ENCODE data around the gene MACROD1. TPM values are rescaled to one million over a fixed set of nuclear protein-coding genes. Genes with fewer than 3 reads are reported as not detected.

The MACROD1 gene
- total and polyA plus RNA-seq, 9 donors: 21.1 to 50.2 (median 32.2) TPM

DNA sequence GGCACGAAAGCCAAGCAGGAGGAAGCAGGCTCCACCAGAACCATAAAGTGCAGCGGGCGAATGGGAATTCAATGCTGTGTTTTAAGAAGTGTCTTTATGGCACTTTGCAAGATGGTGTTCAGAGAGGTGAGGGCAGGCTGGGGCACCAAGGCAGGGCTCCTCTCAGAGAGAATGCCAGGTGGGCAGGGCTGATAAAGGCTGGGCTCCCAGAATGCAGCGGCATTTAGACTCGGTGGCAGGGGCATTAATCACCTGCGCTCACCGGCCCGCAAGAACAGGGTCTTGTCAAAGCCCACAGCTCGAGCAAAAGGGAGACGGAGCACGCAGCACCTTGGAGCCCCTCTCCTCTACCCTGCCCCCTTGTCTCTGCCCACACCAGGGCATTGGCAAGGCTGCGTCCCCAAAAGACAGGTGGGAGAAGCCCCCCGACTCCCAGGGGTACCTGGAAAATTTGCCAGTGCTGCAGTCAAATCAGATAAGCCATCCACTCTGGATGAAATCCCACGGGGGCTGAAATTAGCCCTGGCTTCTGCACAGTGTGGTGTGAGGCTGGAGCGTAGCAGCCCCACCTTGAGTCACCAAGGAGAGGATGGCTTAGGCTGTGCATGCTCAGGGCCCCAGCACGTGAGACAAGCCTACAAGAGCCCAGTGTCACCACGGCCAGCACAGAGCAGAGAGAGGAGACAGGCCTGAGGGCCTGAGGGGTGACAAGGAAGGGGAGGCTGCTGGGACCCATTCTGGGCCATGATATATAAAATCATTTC lies 8.1 kb downstream of the MACROD1 start:
- TF ChIP-seq, protein P1, sequence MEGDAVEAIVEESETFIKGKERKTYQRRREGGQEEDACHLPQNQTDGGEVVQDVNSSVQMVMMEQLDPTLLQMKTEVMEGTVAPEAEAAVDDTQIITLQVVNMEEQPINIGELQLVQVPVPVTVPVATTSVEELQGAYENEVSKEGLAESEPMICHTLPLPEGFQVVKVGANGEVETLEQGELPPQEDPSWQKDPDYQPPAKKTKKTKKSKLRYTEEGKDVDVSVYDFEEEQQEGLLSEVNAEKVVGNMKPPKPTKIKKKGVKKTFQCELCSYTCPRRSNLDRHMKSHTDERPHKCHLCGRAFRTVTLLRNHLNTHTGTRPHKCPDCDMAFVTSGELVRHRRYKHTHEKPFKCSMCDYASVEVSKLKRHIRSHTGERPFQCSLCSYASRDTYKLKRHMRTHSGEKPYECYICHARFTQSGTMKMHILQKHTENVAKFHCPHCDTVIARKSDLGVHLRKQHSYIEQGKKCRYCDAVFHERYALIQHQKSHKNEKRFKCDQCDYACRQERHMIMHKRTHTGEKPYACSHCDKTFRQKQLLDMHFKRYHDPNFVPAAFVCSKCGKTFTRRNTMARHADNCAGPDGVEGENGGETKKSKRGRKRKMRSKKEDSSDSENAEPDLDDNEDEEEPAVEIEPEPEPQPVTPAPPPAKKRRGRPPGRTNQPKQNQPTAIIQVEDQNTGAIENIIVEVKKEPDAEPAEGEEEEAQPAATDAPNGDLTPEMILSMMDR (IDR thresholded peaks at IDR 0.05): no peak
- TF ChIP-seq EP300 (IDR thresholded peaks at IDR 0.05) (no peak), POLR2A (IDR thresholded peaks at IDR 0.05) (no peak)
- H3K4me3 ChIP-seq: no peak overlapping the region
- H3K9me3 ChIP-seq: no peaks in the 10 kb centered on the region
- DNase-seq: no peak
- H3K27me3 ChIP-seq: no peaks in the 10 kb centered on the region
- no peak overlapping the region for H3K27ac ChIP-seq
- 83 to 86% (median 84%) methylated on average over 16 to 17 of the region's 17 CpGs for WGBS, 3 donors
- H3K4me1 ChIP-seq (ENCODE audit: insufficient read depth): peaks cover 11% of the 10 kb centered on the region
- no peaks in the 10 kb centered on the region for H3K36me3 ChIP-seq
- intact Hi-C loops (cut with DNase I): loop anchor here in 2 of 4 donors (10.0 kb wide), 1 partner anchor 323 kb away; the partner anchor contains the start of gene MARK2 (in 2 of the 2)

DNA sequence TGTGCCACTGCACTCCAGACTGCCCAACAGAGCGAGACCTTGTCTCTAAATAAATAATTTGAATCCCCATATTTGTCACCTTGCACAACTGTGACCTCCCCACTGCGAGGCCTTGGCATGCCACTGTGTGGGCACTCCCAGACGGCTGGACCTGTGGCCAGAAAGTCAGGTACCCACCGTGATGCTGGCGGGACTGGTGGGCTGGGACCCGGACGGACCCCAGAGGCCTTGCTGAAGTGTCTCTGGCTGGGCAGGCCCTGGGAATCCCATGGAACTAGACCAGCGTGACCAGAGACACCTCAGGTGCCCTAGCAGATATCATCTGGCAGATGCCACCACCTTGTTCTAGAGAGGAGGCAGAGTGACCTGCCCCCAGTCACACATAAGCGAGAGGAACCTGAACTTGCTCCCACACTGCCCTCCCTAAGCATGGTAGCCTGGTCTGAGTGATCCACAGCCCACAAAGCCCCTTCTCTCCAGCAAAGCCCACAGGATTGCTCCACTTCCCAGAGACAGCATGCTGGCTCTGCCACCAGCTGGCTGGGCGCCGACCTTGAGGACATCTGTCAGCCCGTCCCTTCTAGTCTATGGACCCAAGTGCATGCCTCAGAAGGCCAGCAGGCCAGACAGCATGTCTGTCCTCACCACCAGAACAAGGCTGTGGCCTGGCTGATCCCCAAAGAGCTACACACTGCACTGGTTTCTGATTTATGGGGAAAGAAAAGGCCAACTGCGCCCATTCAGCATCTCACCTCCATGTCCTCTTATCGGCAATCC lies 9.5 kb downstream of the MACROD1 start:
- peaks cover 11% of the 10 kb centered on the region for H3K4me1 ChIP-seq (ENCODE audit: insufficient read depth)
- WGBS, 3 donors: 88 to 93% (median 88%) methylated on average over 14 of the region's 14 CpGs
- no peak overlapping the region for H3K27ac ChIP-seq
- H3K36me3 ChIP-seq: no peaks in the 10 kb centered on the region
- no peaks in the 10 kb centered on the region for H3K9me3 ChIP-seq
- no peak for TF ChIP-seq POLR2A (IDR thresholded peaks at IDR 0.05)
- no peak for TF ChIP-seq EP300 (IDR thresholded peaks at IDR 0.05)
- TF ChIP-seq, protein P1 (IDR thresholded peaks at IDR 0.05): no peak
- no peak overlapping the region for H3K4me3 ChIP-seq
- intact Hi-C loops (cut with DNase I): loop anchor here in 2 of 4 donors (10.0 kb wide), 1 partner anchor 322 kb away; the partner anchor contains the start of gene MARK2 (in 2 of the 2)
- no peak for DNase-seq
- H3K27me3 ChIP-seq: no peaks in the 10 kb centered on the region

DNA sequence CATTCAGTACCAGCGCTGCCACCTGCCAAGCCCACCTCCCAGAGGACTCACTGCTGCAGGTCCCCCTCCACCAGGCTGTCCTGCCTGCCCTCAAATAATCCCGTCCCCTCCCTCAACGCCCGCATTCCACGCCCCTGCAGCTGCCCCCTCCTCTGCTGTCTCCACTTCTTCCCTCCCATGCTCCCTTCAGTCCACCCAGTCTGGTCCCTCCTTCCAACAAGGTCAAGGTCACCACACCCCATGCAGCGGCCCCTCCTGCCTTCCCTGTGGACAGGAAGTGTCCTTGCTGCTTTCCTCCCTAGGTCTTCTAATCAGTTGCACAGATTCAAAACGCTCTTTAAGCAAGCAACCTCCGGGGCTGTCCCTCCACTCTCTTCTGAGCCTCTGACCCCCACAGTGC lies 12.1 kb downstream of the MACROD1 start:
- H3K27ac ChIP-seq: no peak overlapping the region
- no peaks in the 10 kb centered on the region for H3K36me3 ChIP-seq
- no peaks in the 10 kb centered on the region for H3K27me3 ChIP-seq
- no peaks in the 10 kb centered on the region for H3K9me3 ChIP-seq
- peaks cover 12% of the 10 kb centered on the region for H3K4me1 ChIP-seq (ENCODE audit: insufficient read depth)
- DNase-seq: peak; percentile 38 to 69 (median 55)
- TF ChIP-seq EP300 (IDR thresholded peaks at IDR 0.05) (no peak), POLR2A (IDR thresholded peaks at IDR 0.05) (no peak)
- TF ChIP-seq, protein P1 (IDR thresholded peaks at IDR 0.05): no peak
- H3K4me3 ChIP-seq: no peak overlapping the region
- intact Hi-C loops (cut with DNase I): loop anchor here (2.0 to 10.0 kb wide), 5 partner anchors 152 to 319 kb away; partner anchors contain the start of gene MARK2 (in 3 of the 4)
- 16 to 33% (median 19%) methylated on average over 8 of the region's 8 CpGs for WGBS, 3 donors

DNA sequence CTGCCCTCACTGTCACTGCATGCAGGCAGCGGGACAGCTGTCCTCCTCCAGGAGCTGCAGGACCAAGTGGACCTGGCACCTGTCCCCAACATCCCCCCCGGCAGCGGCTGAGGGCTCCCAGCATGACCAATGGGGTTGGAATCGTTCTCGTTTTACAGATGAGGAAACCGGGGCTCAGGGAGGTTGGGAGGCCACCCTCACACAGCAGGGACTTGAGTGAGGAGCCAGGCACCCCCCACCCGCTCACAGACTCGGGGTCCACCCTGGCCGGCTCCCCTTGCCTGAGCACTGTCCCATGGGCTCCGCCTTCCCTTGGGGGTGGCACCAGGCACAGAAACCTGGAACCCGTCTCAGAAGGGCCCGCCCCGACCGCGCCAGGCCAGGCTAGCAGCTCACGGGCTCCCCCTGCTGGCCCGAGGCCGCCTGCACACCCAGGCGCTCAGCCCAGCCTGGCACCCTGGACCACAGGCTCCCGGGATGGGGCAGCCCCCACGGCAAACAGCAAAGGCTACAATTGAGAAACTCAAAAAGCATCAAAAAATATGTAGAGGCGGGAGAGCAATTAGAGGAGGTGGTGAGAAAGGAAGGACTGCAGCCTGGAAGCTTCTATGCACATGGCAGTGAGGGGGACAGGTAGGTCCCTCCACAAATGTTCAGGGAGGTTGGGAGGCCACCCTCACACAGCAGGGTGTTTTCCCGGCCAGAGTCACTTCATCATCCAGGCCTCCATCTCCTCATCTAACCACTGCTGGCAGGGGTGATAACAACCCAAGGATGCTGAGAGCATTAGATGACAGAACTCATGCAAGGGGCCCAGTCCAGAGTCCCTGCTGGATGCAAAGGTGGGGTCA lies 12.8 kb downstream of the MACROD1 start:
- Histone ChIP-seq H3K27ac (peak overlapping the region in 1 of 2 donors; percentile 11), H3K4me3 (no peak overlapping the region), H3K9me3 (no peaks in the 10 kb centered on the region), H3K4me1 (ENCODE audit: insufficient read depth) (peaks cover 15% of the 10 kb centered on the region), H3K36me3 (no peaks in the 10 kb centered on the region), H3K27me3 (no peaks in the 10 kb centered on the region)
- TF ChIP-seq POLR2A (IDR thresholded peaks at IDR 0.05) (no peak), EP300 (IDR thresholded peaks at IDR 0.05) (no peak)
- TF ChIP-seq, protein P1 (IDR thresholded peaks at IDR 0.05): peak; percentile 93 to 98 (median 94)
- DNase-seq: peak; percentile 57 to 84 (median 74)
- intact Hi-C loops (cut with DNase I): loop anchor here (2.0 to 10.0 kb wide), 5 partner anchors 151 to 318 kb away; partner anchors contain the start of gene MARK2 (in 3 of the 4)
- 9 to 16% (median 13%) methylated on average over 16 to 23 of the region's 23 CpGs for WGBS, 3 donors
